Bronchial epithelial cell (primary cell): ENCODE data around the gene EPHB2. TPM values are rescaled to one million over a fixed set of nuclear protein-coding genes. Genes with fewer than 3 reads are reported as not detected.

ENCODE experiments used
- DNase-seq: peaks from one replicate; pipeline ENCODE4 v3.0.0-alpha.2; 2010; ENCODE audit warnings: low read depth
- FAIRE-seq: peaks from 2 replicates; lab custom pipeline; 2011; peaks lifted over from hg19 to GRCh38; lab: Jason Lieb, UNC
- H3K27me3 ChIP-seq: 2 replicates; pipeline ENCODE4 v1.5.1; 2011; ENCODE audit warnings: low read length; ENCODE audit not compliant: control insufficient read depth, insufficient read depth
- H3K36me3 ChIP-seq: 2 replicates; pipeline ENCODE4 v1.5.1; 2011; ENCODE audit warnings: low read length; ENCODE audit not compliant: control insufficient read depth, insufficient read depth
- H3K4me3 ChIP-seq: 2 replicates; pipeline ENCODE4 v1.5.1; 2011; ENCODE audit warnings: mild to moderate bottlenecking, low read depth, low read length, control low read depth
- CTCF ChIP-seq: IDR thresholded peaks from 2 replicates; pipeline ENCODE4 v1.5.1; 2011; ENCODE audit warnings: mild to moderate bottlenecking, moderate library complexity, low read length, control low read depth, inconsistent platforms; ENCODE audit not compliant: insufficient read depth, severe bottlenecking
- total RNA-seq: library from RNA; depleted of rRNA; stranded (reverse); fragments of >200 nt; gene quantifications from 2 replicates; pipeline ENCODE4 v1.2.1, GENCODE V29; 2014

Gene EPHB2
- total RNA-seq, 1 donor from 2014 or later, result 10.0 TPM

- TF ChIP-seq CTCF, result no peak
- H3K36me3 ChIP-seq, result no peaks in the 10 kb centered on the region
- H3K27me3 ChIP-seq, result peaks cover 10% of the 10 kb centered on the region
- DNase-seq (no peak), FAIRE-seq (peak; percentile 95)
- no peak overlapping the region for H3K4me3 ChIP-seq
These were observed 32.4 kb upstream of the EPHB2 start for GRCh38 chr1:22677931-22678896.

- DNase-seq, result no peak
- no peak for TF ChIP-seq CTCF
- Histone ChIP-seq H3K4me3 (no peak overlapping the region), H3K27me3 (peaks cover 9% of the 10 kb centered on the region), H3K36me3 (no peaks in the 10 kb centered on the region)
- FAIRE-seq, result no peak
These were observed 29.9 kb upstream of the EPHB2 start for GRCh38 chr1:22680726-22681125.

GRCh38 chr1:22681556-22682276, 28.9 kb upstream of the EPHB2 start:
- Histone ChIP-seq H3K4me3 (no peak overlapping the region), H3K27me3 (peaks cover 11% of the 10 kb centered on the region), H3K36me3 (no peaks in the 10 kb centered on the region)
- DNase-seq (no peak), FAIRE-seq (no peak)
- TF ChIP-seq CTCF, result no peak

- DNase-seq, result no peak
- Histone ChIP-seq H3K36me3 (no peaks in the 10 kb centered on the region), H3K4me3 (no peak overlapping the region), H3K27me3 (peaks cover 12% of the 10 kb centered on the region)
- no peak for FAIRE-seq
- TF ChIP-seq CTCF, result no peak
These were observed 27.1 kb upstream of the EPHB2 start for GRCh38 chr1:22683547-22683946.

- DNase-seq, result no peak
- FAIRE-seq, result no peak
- no peaks in the 10 kb centered on the region for H3K36me3 ChIP-seq
- H3K27me3 ChIP-seq, result peaks cover 12% of the 10 kb centered on the region
- no peak for TF ChIP-seq CTCF
- no peak overlapping the region for H3K4me3 ChIP-seq
These were observed 25.0 kb upstream of the EPHB2 start for GRCh38 chr1:22685591-22686059.
